ENCODE data around the gene ADAM10. TPM values are rescaled to one million over a fixed set of nuclear protein-coding genes. Genes with fewer than 3 reads are reported as not detected.

Gene ADAM10
- total and polyA plus RNA-seq, 8 donors, result 6.1 to 96.2 (median 32.2) TPM

DNA sequence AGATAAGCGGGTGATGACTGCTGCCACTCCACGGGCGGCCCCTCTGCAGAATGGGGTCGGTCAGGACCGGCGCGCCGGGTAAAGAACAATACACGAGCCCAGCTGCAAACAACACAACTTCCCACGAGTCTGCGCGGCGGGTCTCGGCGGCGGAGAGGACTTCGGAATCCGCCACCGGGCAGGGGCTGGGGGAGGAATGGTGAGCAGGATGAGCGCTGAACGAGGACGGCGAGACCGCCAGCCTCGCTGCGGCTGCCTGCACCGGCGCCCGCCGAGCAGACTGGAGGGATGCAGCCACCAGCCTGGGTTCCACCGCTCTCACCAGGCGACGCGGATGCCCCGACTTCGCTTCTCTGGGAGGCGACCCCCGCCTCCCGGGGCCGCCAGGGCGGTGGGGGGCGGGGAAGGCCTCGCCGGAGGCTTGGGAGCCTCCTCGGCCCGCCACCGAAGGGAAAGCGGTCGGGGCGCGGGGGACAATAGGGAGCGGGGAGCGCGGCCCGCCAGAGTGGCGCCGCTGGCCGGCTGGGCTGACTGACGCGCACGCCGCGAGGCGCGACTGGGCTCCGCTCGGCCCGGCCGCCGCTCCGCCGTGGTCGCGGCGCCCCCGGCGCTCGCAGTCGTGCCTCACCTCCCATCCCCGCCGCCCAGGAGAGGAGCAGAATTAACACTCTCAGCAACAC lies 515 bp downstream of the ADAM10 start:
- ATAC-seq (peak; percentile 43 to 69 (median 58)), DNase-seq (peak; percentile 32 to 80 (median 57)), FAIRE-seq (no peak)
- peaks cover 0 to 22% (median 10%) of the 10 kb centered on the region in 3 donors for H3K4me1 ChIP-seq
- H3K27me3 ChIP-seq, result no peaks in the 10 kb centered on the region
- peak overlapping the region; percentile 75 to 97 (median 90) for H3K27ac ChIP-seq
- intact Hi-C loops (cut with DNase I), result no loop called here
- 0 to 1% methylated on average over 65 to 81 of the region's 81 CpGs for WGBS, 2 donors
- H3K36me3 ChIP-seq, result no peaks in the 10 kb centered on the region
- no peaks in the 10 kb centered on the region for H3K9me3 ChIP-seq
- H3K4me3 ChIP-seq, result peak overlapping the region; percentile 73 to 98 (median 89)
- TF ChIP-seq, protein P1, sequence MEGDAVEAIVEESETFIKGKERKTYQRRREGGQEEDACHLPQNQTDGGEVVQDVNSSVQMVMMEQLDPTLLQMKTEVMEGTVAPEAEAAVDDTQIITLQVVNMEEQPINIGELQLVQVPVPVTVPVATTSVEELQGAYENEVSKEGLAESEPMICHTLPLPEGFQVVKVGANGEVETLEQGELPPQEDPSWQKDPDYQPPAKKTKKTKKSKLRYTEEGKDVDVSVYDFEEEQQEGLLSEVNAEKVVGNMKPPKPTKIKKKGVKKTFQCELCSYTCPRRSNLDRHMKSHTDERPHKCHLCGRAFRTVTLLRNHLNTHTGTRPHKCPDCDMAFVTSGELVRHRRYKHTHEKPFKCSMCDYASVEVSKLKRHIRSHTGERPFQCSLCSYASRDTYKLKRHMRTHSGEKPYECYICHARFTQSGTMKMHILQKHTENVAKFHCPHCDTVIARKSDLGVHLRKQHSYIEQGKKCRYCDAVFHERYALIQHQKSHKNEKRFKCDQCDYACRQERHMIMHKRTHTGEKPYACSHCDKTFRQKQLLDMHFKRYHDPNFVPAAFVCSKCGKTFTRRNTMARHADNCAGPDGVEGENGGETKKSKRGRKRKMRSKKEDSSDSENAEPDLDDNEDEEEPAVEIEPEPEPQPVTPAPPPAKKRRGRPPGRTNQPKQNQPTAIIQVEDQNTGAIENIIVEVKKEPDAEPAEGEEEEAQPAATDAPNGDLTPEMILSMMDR (IDR thresholded peaks at IDR 0.05), result no peak

DNA sequence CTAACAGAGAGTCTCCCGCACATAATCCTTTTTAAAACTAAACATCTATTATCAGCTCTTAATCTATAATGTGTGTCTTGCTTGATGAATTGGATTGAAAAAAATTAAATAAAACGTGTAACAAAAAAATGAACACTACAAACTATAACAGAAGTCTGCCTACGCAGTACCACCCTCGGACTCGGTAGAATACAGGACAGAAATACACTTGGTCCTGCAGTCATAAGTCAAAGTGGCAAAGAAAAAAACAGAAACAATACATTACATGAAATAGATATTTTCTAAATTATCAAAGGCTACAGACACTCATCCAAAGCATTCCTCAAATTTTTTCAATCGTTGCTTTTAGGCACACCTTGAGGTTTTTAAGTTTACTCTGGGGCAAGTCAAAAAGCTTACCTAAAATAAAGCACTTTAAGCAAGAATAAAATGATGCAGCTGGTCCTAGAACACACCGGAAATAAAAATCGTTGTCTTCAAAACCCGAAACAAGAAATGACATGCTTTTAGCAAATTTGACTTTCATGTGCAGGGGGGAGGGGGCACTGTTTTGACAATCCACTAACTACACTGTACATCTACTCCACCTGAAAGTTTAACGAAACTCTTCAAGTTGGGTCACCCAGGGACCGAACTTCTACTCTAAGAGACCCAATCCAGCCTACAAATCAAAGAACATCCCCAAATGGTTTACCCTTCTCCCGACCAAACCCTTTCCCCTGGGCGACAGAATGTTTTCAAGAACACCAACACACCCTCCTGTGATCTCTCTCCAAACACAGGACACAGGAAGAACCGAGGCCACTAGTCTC lies 1.3 kb downstream of the ADAM10 start:
- Histone ChIP-seq H3K27me3 (no peaks in the 10 kb centered on the region), H3K9me3 (no peaks in the 10 kb centered on the region), H3K4me1 (peaks cover 0 to 22% (median 10%) of the 10 kb centered on the region in 3 donors), H3K27ac (peak overlapping the region; percentile 75 to 97 (median 90)), H3K36me3 (no peaks in the 10 kb centered on the region), H3K4me3 (peak overlapping the region; percentile 73 to 98 (median 89))
- DNase-seq (no peak), ATAC-seq (no peak), FAIRE-seq (no peak)
- intact Hi-C loops (cut with DNase I), result no loop called here
- WGBS, 2 donors, result 2 to 5% methylated on average over 14 of the region's 14 CpGs
- TF ChIP-seq, protein P1 (IDR thresholded peaks at IDR 0.05), result no peak

DNA sequence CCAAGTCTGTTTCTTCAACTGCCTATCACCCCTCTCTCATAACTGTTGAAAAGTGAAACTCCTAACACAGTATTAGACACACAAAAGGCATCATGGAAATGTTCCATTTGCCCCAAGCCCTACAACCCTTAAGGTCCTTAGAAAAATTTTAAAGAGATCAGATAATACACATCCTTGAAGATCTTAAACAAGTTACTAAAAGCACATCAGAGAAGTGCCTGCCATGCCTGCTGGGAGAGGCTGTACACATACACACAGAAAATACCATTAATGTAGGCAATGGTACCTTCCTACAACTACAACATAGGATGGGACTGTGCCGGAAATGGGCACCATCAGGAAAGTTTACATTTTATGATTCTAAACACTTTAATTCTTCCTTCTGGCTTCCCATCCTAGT lies 3.3 kb downstream of the ADAM10 start:
- Histone ChIP-seq H3K9me3 (no peaks in the 10 kb centered on the region), H3K4me3 (no peak overlapping the region), H3K27me3 (no peaks in the 10 kb centered on the region), H3K27ac (no peak overlapping the region), H3K36me3 (no peaks in the 10 kb centered on the region), H3K4me1 (peaks cover 0 to 36% (median 10%) of the 10 kb centered on the region in 3 donors)
- ATAC-seq (no peak), FAIRE-seq (no peak), DNase-seq (no peak)
- 95 to 96% methylated on average over 1 of the region's 1 CpG for WGBS, 2 donors
- TF ChIP-seq, protein P1 (IDR thresholded peaks at IDR 0.05), result no peak
- intact Hi-C loops (cut with DNase I), result no loop called here

DNA sequence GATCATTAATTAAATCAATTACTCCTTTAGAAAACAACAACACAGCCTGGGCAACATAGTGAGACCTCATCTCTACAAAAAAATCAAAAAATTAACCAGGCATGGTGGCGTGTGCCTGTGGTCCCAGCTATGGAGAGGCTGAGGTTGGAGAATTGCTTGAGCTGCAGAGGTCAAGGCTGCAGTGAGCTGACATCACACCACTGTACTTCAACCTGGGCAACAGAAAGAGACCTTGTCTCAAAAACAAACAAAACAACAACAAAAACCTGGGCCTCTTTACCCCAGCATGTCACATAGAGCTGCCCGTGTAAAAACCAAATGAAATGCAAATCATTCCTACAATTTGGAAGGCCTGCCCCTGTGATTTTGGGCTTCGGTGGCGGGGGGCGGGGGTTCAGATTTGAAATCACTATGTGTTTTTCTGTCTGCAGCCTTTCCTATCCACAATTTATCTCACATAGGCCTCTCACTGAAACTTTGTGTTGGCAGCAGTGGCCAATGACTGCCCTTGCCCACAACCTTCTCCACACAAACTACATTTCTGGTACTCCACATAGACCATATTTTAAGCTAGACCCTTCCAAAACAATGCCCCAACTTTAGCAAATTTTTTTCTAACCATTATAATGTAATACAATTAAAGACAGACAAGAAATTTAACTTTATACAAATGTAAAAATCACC lies 6.5 kb downstream of the ADAM10 start:
- no peak overlapping the region for H3K27ac ChIP-seq
- no peak for FAIRE-seq
- intact Hi-C loops (cut with DNase I), result no loop called here

More for the DNA sequence above, 6.5 kb downstream of the ADAM10 start:
- DNase-seq, result no peak
- no peaks in the 10 kb centered on the region for H3K36me3 ChIP-seq
- H3K4me1 ChIP-seq, result peaks cover 0 to 34% (median 9%) of the 10 kb centered on the region in 3 donors
- H3K9me3 ChIP-seq, result no peaks in the 10 kb centered on the region
- no peaks in the 10 kb centered on the region for H3K27me3 ChIP-seq
- H3K4me3 ChIP-seq, result no peak overlapping the region
- WGBS, 2 donors, result 82 to 90% methylated on average over 5 of the region's 5 CpGs
- TF ChIP-seq, protein P1 (IDR thresholded peaks at IDR 0.05), result no peak
- ATAC-seq, result no peak

Data from pancreas (tissue), 10 donors.